Measurements from ENCODE around the gene CFAP57. TPM values are rescaled to one million over a fixed set of nuclear protein-coding genes. Genes with fewer than 3 reads are reported as not detected.

CFAP57 gene
- total RNA-seq, 2 donors from 2014 or later, result 0.66 TPM; not detected in 1

DNA sequence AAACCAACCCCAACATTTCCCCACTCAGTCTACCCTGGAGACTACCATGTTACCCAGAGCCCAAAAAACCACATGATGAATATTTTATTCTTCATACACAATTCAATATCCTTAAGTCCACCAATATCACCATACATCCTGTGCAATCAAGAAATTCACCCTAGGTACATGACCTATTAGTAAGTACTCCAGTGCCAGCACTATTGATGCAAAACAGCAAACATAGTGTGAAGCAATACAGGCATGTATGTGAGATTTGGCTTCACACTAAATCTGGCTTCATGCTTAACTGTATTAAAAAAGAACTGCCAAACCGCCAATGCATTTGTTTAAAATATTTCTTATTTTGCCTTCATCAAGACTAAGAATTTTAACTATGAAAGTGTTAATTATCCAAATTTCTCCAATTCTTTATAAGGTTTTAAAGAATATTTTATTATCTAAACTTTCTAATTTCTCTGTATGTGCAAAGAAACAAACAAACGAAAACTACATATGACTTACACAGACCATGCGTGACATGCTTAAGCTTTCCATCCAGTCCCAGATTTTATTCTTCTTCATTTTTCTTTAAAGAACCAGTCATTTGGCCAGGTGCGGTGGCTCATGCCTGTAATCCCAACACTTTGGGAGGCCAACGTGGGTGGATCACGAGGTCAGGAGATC lies 75.3 kb downstream of the CFAP57 start:
- H3K27ac ChIP-seq, result no peak overlapping the region
- H3K9me3 ChIP-seq, result no peaks in the 10 kb centered on the region
- H3K9ac ChIP-seq (ENCODE audit: low read depth in 2 of 2, low read length in 2 of 2), result no peak overlapping the region
- no peak for DNase-seq
- intact Hi-C loops (cut with DNase I), result no loop called here
- H3K36me3 ChIP-seq, result no peaks in the 10 kb centered on the region
- no peaks in the 10 kb centered on the region for H3K4me1 ChIP-seq
- TF ChIP-seq, protein P1, sequence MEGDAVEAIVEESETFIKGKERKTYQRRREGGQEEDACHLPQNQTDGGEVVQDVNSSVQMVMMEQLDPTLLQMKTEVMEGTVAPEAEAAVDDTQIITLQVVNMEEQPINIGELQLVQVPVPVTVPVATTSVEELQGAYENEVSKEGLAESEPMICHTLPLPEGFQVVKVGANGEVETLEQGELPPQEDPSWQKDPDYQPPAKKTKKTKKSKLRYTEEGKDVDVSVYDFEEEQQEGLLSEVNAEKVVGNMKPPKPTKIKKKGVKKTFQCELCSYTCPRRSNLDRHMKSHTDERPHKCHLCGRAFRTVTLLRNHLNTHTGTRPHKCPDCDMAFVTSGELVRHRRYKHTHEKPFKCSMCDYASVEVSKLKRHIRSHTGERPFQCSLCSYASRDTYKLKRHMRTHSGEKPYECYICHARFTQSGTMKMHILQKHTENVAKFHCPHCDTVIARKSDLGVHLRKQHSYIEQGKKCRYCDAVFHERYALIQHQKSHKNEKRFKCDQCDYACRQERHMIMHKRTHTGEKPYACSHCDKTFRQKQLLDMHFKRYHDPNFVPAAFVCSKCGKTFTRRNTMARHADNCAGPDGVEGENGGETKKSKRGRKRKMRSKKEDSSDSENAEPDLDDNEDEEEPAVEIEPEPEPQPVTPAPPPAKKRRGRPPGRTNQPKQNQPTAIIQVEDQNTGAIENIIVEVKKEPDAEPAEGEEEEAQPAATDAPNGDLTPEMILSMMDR (IDR thresholded peaks at IDR 0.05), result no peak
- no peaks in the 10 kb centered on the region for H3K27me3 ChIP-seq
- H3K4me3 ChIP-seq, result no peak overlapping the region

DNA sequence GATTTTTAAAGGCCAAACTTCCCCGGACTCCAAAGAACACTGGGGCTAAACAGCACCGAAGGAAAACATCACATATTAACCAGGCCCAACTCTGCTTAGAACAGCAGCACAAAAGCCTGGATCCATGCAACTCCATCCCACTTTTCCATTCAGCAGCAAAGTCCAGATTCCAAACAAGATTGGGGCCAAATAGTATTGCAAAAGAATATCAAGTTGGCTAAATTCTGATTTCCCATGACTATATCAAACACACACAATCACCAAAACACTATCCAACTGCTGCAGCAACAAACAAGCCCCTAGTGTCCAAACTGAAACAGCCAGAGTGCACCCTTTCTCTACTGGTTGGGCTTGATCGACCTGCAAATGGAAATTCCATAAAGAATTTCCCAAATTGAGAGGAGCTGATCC lies 78.2 kb downstream of the CFAP57 start:
- intact Hi-C loops (cut with DNase I), result no loop called here
- H3K27me3 ChIP-seq, result no peaks in the 10 kb centered on the region
- TF ChIP-seq, protein P1 (IDR thresholded peaks at IDR 0.05), result no peak
- no peaks in the 10 kb centered on the region for H3K4me1 ChIP-seq
- H3K36me3 ChIP-seq, result no peaks in the 10 kb centered on the region
- no peak for DNase-seq
- no peak overlapping the region for H3K27ac ChIP-seq
- no peak overlapping the region for H3K9ac ChIP-seq (ENCODE audit: low read depth in 2 of 2, low read length in 2 of 2)
- no peak overlapping the region for H3K4me3 ChIP-seq
- no peaks in the 10 kb centered on the region for H3K9me3 ChIP-seq

DNA sequence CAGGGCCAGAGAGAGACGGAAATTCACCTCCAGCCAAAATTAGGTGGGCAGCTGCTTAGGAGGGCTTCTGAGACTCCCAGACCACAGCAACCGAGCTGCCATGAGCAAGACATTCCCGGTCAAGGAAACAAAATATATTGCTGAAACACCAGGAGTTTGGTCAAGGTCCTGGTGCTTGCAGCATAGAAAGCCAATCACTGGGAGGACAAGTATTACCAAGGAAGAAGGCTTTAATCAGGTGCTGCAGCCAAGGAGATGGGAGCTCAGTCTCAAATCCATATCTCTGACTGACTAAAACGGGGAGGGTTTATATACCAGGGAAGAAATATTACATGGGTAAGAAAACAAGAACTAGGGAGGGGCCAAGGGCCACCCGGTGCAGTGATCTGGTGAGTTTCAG lies 78.9 kb downstream of the CFAP57 start:
- H3K9me3 ChIP-seq, result no peaks in the 10 kb centered on the region
- H3K27ac ChIP-seq, result no peak overlapping the region
- TF ChIP-seq, protein P1 (IDR thresholded peaks at IDR 0.05), result no peak
- no peaks in the 10 kb centered on the region for H3K4me1 ChIP-seq
- no peak for DNase-seq
- H3K4me3 ChIP-seq, result no peak overlapping the region
- H3K27me3 ChIP-seq, result no peaks in the 10 kb centered on the region
- intact Hi-C loops (cut with DNase I), result no loop called here
- no peaks in the 10 kb centered on the region for H3K36me3 ChIP-seq
- H3K9ac ChIP-seq (ENCODE audit: low read depth in 2 of 2, low read length in 2 of 2), result no peak overlapping the region

DNA sequence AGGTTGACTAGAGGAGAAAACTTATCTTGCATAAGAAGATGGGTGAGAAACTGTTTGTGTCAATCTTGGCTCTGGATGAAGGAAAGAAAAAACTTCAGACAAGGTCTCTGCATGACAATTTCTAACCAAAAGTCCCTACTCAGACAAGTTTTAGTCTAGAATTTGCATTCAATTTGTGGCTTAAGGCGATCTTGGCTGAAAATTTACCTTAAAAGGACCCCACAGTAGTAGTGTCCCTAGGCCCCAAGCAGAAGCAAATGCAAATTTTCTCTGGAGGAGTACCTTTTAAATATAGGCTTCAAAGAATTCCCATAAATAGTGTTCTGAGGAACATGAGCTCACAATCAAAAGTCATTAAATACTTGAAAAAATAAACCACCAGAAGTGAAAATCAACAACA lies 80.1 kb downstream of the CFAP57 start:
- Histone ChIP-seq H3K36me3 (no peaks in the 10 kb centered on the region), H3K4me1 (no peaks in the 10 kb centered on the region), H3K4me3 (no peak overlapping the region), H3K27me3 (no peaks in the 10 kb centered on the region), H3K9ac (ENCODE audit: low read depth in 2 of 2, low read length in 2 of 2) (no peak overlapping the region), H3K27ac (no peak overlapping the region), H3K9me3 (no peaks in the 10 kb centered on the region)
- TF ChIP-seq, protein P1 (IDR thresholded peaks at IDR 0.05), result no peak
- no peak for DNase-seq
- intact Hi-C loops (cut with DNase I), result no loop called here

DNA sequence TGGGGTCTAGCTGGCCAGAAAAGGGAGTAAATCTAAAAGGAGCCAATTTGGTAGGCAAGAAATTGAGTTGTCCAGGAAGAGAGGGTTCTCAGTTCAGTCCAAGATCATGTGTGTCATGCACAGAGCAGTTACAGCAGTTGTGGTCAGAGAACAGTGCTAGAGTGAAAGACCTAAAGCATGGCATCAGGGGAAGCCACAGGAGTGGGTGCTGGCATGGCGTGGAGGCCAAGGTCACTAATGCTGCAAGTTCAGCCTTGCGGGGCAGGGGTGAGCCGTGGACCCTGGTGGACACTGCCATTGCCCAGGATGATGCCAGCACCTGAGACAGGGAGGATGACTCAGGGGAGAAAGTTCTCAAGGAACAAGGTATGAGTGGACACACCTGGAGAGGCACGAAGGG lies 81.0 kb downstream of the CFAP57 start:
- intact Hi-C loops (cut with DNase I), result no loop called here
- no peak for DNase-seq
- H3K36me3 ChIP-seq, result no peaks in the 10 kb centered on the region

More for the DNA sequence above, 81.0 kb downstream of the CFAP57 start:
- Histone ChIP-seq H3K27ac (no peak overlapping the region), H3K9ac (ENCODE audit: low read depth in 2 of 2, low read length in 2 of 2) (no peak overlapping the region), H3K27me3 (no peaks in the 10 kb centered on the region), H3K9me3 (no peaks in the 10 kb centered on the region), H3K4me3 (no peak overlapping the region), H3K4me1 (no peaks in the 10 kb centered on the region)
- TF ChIP-seq, protein P1 (IDR thresholded peaks at IDR 0.05), result no peak

Measured in colonic mucosa (tissue), 4 donors.